Measurements from ENCODE around the gene AP2A1.
A peak's percentile ranks its signal among the peaks of the same experiment; 100 is the strongest.

The AP2A1 gene

GRCh38 chr19:49847731-49848696, 81.2 kb downstream of the AP2A1 start:
- TF ChIP-seq, protein P1, sequence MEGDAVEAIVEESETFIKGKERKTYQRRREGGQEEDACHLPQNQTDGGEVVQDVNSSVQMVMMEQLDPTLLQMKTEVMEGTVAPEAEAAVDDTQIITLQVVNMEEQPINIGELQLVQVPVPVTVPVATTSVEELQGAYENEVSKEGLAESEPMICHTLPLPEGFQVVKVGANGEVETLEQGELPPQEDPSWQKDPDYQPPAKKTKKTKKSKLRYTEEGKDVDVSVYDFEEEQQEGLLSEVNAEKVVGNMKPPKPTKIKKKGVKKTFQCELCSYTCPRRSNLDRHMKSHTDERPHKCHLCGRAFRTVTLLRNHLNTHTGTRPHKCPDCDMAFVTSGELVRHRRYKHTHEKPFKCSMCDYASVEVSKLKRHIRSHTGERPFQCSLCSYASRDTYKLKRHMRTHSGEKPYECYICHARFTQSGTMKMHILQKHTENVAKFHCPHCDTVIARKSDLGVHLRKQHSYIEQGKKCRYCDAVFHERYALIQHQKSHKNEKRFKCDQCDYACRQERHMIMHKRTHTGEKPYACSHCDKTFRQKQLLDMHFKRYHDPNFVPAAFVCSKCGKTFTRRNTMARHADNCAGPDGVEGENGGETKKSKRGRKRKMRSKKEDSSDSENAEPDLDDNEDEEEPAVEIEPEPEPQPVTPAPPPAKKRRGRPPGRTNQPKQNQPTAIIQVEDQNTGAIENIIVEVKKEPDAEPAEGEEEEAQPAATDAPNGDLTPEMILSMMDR (IDR thresholded peaks at IDR 0.05; ENCODE audit: low read depth, low read length) = no peak
- no peak overlapping the region for H3K4me3 ChIP-seq (replicated peaks in 1 of 2; ENCODE audit: low read depth in 2 of 2, low read length in 2 of 2)
- peak; percentile 85 to 93 for DNase-seq (ENCODE audit: low read depth in 2 of 2)

DNA sequence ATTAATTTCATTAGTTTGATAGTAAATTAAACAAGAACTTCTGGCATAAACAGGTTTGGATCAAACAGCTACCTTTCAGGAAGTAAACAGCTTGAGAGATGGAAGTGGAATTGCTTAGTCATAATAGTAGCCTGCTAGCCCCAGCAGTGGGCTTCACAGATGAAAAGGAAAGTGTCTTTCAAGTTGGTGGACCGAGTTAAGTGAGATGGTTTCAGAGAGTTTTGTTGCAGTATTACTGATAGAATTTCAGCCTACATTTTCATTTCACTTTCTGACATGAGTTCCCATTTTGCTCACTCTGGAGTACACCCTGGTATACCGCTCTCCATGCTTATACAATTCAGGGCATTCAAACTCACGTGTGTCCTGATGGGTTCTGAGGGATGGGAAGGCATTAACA, 82.1 kb downstream of the AP2A1 start:
- TF ChIP-seq, protein P1 (IDR thresholded peaks at IDR 0.05; ENCODE audit: low read depth, low read length) = no peak
- no peak overlapping the region for H3K4me3 ChIP-seq (replicated peaks in 1 of 2; ENCODE audit: low read depth in 2 of 2, low read length in 2 of 2)
- no peak for DNase-seq (ENCODE audit: low read depth in 2 of 2)

GRCh38 chr19:49849433-49850220, 82.8 kb downstream of the AP2A1 start:
- TF ChIP-seq, protein P1 (IDR thresholded peaks at IDR 0.05; ENCODE audit: low read depth, low read length) = no peak
- H3K4me3 ChIP-seq (replicated peaks in 1 of 2; ENCODE audit: low read depth in 2 of 2, low read length in 2 of 2) = peak overlapping the region in 1 of 2 donors; percentile 85
- no peak for DNase-seq (ENCODE audit: low read depth in 2 of 2)

- DNase-seq (ENCODE audit: low read depth in 2 of 2) = no peak
- H3K4me3 ChIP-seq (replicated peaks in 1 of 2; ENCODE audit: low read depth in 2 of 2, low read length in 2 of 2) = peak overlapping the region; percentile 25 to 85
- TF ChIP-seq, protein P1 (IDR thresholded peaks at IDR 0.05; ENCODE audit: low read depth, low read length) = no peak
Measured at GRCh38 chr19:49850221-49850486, 83.4 kb downstream of the AP2A1 start.

GRCh38 chr19:49850487-49851342, 83.9 kb downstream of the AP2A1 start, which contains the start of gene PTOV1:
PTOV1 (plus strand) TSS chr19:49851159.
- DNase-seq (ENCODE audit: low read depth in 2 of 2) = peak; percentile 93 to 95
- peak within 1 kb of the TSS; percentile 85 to 88 for H3K4me3 ChIP-seq (replicated peaks in 1 of 2; ENCODE audit: low read depth in 2 of 2, low read length in 2 of 2)
- TF ChIP-seq, protein P1 (IDR thresholded peaks at IDR 0.05; ENCODE audit: low read depth, low read length) = no peak
